Measurements from ENCODE around the gene KLHL41.
"Not testable (repeated sequence)": the region's sequence is repeated elsewhere in the genome, so short reads cannot be mapped to it uniquely, and the experiment has no call there.

The KLHL41 gene

GRCh38 chr2:169540146-169540545, 30.6 kb downstream of the KLHL41 start:
- no peak for ATAC-seq
- TF ChIP-seq PPARA (CRISPR knock-in tag; IDR thresholded peaks at IDR 0.05; ENCODE audit: borderline replicate concordance) (no peak), POU6F1 (CRISPR knock-in tag; IDR thresholded peaks at IDR 0.05; ENCODE audit: borderline replicate concordance, low read depth) (no peak), ZNF8 (CRISPR knock-in tag; IDR thresholded peaks at IDR 0.05) (no peak), BACH2 (CRISPR knock-in tag; IDR thresholded peaks at IDR 0.05; ENCODE audit: borderline replicate concordance) (no peak), CREB5 (CRISPR knock-in tag; IDR thresholded peaks at IDR 0.05; ENCODE audit: low read depth) (no peak), RARB (CRISPR knock-in tag; IDR thresholded peaks at IDR 0.05) (no peak), TOX (CRISPR knock-in tag; IDR thresholded peaks at IDR 0.05; ENCODE audit: borderline replicate concordance) (no peak), ZC3H10 (CRISPR knock-in tag; IDR thresholded peaks at IDR 0.05) (no peak), GLIS3 (CRISPR knock-in tag; IDR thresholded peaks at IDR 0.05) (no peak), ISL1 (CRISPR knock-in tag; IDR thresholded peaks at IDR 0.05) (no peak), ZFP30 (CRISPR knock-in tag; IDR thresholded peaks at IDR 0.05) (no peak), ZFP3 (CRISPR knock-in tag; IDR thresholded peaks at IDR 0.05) (no peak), TCF4 (CRISPR knock-in tag; IDR thresholded peaks at IDR 0.05; ENCODE audit: borderline replicate concordance) (no peak), OSR1 (CRISPR knock-in tag; IDR thresholded peaks at IDR 0.05) (no peak), ZNF565 (CRISPR knock-in tag; conservative IDR thresholded peaks at IDR 0.05; ENCODE audit: low read depth) (no peak)

GRCh38 chr2:169542433-169542832, 32.9 kb downstream of the KLHL41 start:
- TF ChIP-seq CSDC2 (CRISPR knock-in tag; IDR thresholded peaks at IDR 0.05), result no peak
- TF ChIP-seq ESRRG (CRISPR knock-in tag; IDR thresholded peaks at IDR 0.05), result no peak
- TF ChIP-seq RARB (CRISPR knock-in tag; IDR thresholded peaks at IDR 0.05), result no peak
- TF ChIP-seq ZNF8 (CRISPR knock-in tag; IDR thresholded peaks at IDR 0.05), result no peak
- TF ChIP-seq ARNTL (CRISPR knock-in tag; IDR thresholded peaks at IDR 0.05; ENCODE audit: borderline replicate concordance, low read depth), result no peak
- no peak for ATAC-seq

GRCh38 chr2:169546756-169547155, 37.3 kb downstream of the KLHL41 start:
- TF ChIP-seq SNAI2 (CRISPR knock-in tag; IDR thresholded peaks at IDR 0.05) (no peak), CREB5 (CRISPR knock-in tag; IDR thresholded peaks at IDR 0.05; ENCODE audit: low read depth) (no peak), ZFP30 (CRISPR knock-in tag; IDR thresholded peaks at IDR 0.05) (no peak), OSR1 (CRISPR knock-in tag; IDR thresholded peaks at IDR 0.05) (no peak), TCF4 (CRISPR knock-in tag; IDR thresholded peaks at IDR 0.05; ENCODE audit: borderline replicate concordance) (no peak), PATZ1 (CRISPR knock-in tag; IDR thresholded peaks at IDR 0.05; ENCODE audit: borderline replicate concordance) (no peak), ARNTL (CRISPR knock-in tag; IDR thresholded peaks at IDR 0.05; ENCODE audit: borderline replicate concordance, low read depth) (no peak), TOX (CRISPR knock-in tag; IDR thresholded peaks at IDR 0.05; ENCODE audit: borderline replicate concordance) (no peak), ZFP3 (CRISPR knock-in tag; IDR thresholded peaks at IDR 0.05) (no peak), ISL1 (CRISPR knock-in tag; IDR thresholded peaks at IDR 0.05) (no peak), ZC3H10 (CRISPR knock-in tag; IDR thresholded peaks at IDR 0.05) (no peak), CSDC2 (CRISPR knock-in tag; IDR thresholded peaks at IDR 0.05) (no peak), POU6F1 (CRISPR knock-in tag; IDR thresholded peaks at IDR 0.05; ENCODE audit: borderline replicate concordance, low read depth) (no peak)
- ATAC-seq, result no peak

GRCh38 chr2:169561364-169561763, 51.9 kb downstream of the KLHL41 start:
- no peak for TF ChIP-seq ZFP30 (CRISPR knock-in tag; IDR thresholded peaks at IDR 0.05)
- ATAC-seq, result no peak

DNA sequence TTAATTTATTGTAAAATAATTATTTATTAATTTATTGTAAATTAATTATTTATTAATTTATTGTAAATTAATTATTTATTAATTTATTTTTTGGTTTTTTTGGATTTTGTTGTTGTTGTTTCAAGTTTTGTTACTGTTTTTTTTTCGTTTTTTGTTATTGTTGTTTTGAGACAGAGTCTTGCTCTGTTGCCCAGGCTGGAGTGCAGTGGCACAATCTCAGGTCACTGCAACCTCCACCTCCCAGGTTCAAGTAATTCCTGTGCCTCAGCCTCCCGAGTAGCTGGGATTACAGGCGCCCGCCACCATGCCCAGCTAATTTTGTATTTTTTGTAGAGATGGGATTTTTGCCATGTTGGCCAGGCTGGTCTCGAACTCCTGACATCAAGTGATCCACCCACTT, 52.6 kb downstream of the KLHL41 start:
- ATAC-seq, result not testable (repeated sequence)

All from SK-N-SH treated with all-trans-retinoic acid at 6 μM for 48 hours (cell line).